Psoas muscle (tissue), 8 donors: ENCODE results near the gene SPATA2L. TPM values are rescaled to one million over a fixed set of nuclear protein-coding genes. Genes with fewer than 3 reads are reported as not detected.

Experiments
- ATAC-seq, 4 donors: fragments of 200-7000 bp; cut with Tn5 transposase; one replicate each; pipeline ENCODE4 v1.9.1; 2020; ENCODE audit warnings: moderate library complexity in 3 of 4, mild to moderate bottlenecking in 2 of 4
- DNase-seq, 2 donors: peaks; one replicate each; pipeline ENCODE4 v3.0.0-alpha.2; 2020
- H3K27ac ChIP-seq: fragments of 200-600 bp; one replicate; pipeline ENCODE4 v1.8.0; 2022
- H3K27me3 ChIP-seq, 3 donors: fragments of 200-600 bp in 1 of 3; one replicate each; pipeline versions ENCODE4 v1.6.1 to v1.8.0; 2013 to 2022; ENCODE audit warnings: low read length in 2 of 3, mild to moderate bottlenecking in 2 of 3, moderate library complexity in 1 of 3; ENCODE audit not compliant: insufficient read depth in 3 of 3
- H3K36me3 ChIP-seq, 2 donors: fragments of 200-600 bp in 1 of 2; one replicate each; pipeline versions ENCODE4 v1.6.1 to v1.8.0; 2013 to 2022; ENCODE audit warnings: low read depth in 1 of 2, mild to moderate bottlenecking in 1 of 2, moderate library complexity in 1 of 2; ENCODE audit not compliant: insufficient read depth in 1 of 2
- H3K4me1 ChIP-seq: fragments of 200-600 bp; one replicate; pipeline ENCODE4 v1.8.0; 2022
- H3K4me3 ChIP-seq: fragments of 200-600 bp; one replicate; pipeline ENCODE4 v1.8.0; 2022; ENCODE audit warnings: mild to moderate bottlenecking
- H3K9me3 ChIP-seq: fragments of 200-600 bp; one replicate; pipeline ENCODE4 v1.8.0; 2022
- CTCF ChIP-seq: fragments of 200-600 bp; IDR thresholded peaks from one replicate; pipeline ENCODE4 v1.8.0; 2022; ENCODE audit warnings: antibody characterized with exemption
- WGBS, 3 donors: extraction: QIAGEN DNeasy Blood & Tissue Kit; methylation state at CpG; one replicate each; pipeline versions ENCODE4 v1.1.6 to v1.1.7; 2013; 5-methylcytosine and 5-hydroxymethylcytosine counted together
- intact Hi-C, 2 donors: fragments of 100-400 bp; cut with DNase I; formaldehyde crosslinking; loops; one replicate each; pipeline versions ENCODE4 v1.11.0 to v1.14.2; 2022
- polyA plus RNA-seq, 3 donors: library from polyadenylated mRNA; stranded (reverse); fragments of 200-250 nt; gene quantifications; one replicate each; pipeline ENCODE4 v1.2.3, GENCODE V29; 2013
- total RNA-seq, 4 donors: library from RNA; stranded (reverse); fragmentation: NEBNext Ultra II Directional in 2 of 4; extraction: Animal tissue kit (Norgen Biotek cat#: 25700) in 2 of 4; gene quantifications; one replicate each; pipeline versions ENCODE4 v1.2.1 to v1.2.4, GENCODE V29; 2021 to 2023
- donor health status: healthy with polysubstance abuse.
- donor health status: DM: no; HTN: no; CAD: no; lungs with moderate emphysema.
- donor health status: Bipolar disorder and iron deficiency.
- donor health status: healthy.
- donor health status: DM: yes; HTN: yes; CAD: no.
- donor health status: DM: no; HTN: no; CAD: no.
- donor health status: DM: no; HTN: no; CAD: no.
- donor health status: DM: yes; HTN: yes; CAD: no.

The SPATA2L gene
- total and polyA plus RNA-seq, 7 donors: 0.56 to 5.9 (median 1.3) TPM

DNA sequence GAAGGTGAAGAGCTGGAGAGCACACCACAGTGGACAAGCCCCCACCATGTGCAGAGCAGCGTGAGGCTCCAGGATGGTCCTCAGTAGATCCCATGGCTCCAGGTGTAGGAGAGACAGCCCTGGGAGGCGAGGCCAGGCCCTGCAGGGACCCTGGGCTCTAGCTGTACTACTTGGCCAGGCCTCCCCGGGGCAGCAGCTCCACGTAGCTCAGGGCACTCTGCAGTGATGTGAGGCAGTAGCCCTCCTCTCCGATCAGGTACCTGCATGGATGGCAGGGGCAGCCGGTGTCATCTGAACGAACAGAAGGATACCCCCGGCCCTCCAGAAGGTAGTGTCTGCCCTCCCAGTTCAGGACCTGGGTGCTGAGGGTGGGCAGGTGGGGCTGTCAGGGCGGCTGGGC, 6.2 kb upstream of the SPATA2L start:
- H3K36me3 ChIP-seq: peaks cover 0 to 7% of the 10 kb centered on the region in 2 donors
- no peaks in the 10 kb centered on the region for H3K9me3 ChIP-seq
- DNase-seq: no peak
- H3K4me3 ChIP-seq: no peak overlapping the region
- TF ChIP-seq CTCF: no peak
- H3K4me1 ChIP-seq: no peaks in the 10 kb centered on the region
- 89 to 92% (median 92%) methylated on average over 9 of the region's 9 CpGs for WGBS, 3 donors
- ATAC-seq: no peak
- H3K27ac ChIP-seq: no peak overlapping the region
- peaks cover 0 to 26% (median 0%) of the 10 kb centered on the region in 3 donors for H3K27me3 ChIP-seq
- intact Hi-C loops: loop anchor here (5.0 to 10.0 kb wide), 3 partner anchors 85 to 157 kb away; no protein-coding TSS in a partner anchor

GRCh38 chr16:89706518-89707260, 5.2 kb upstream of the SPATA2L start:
- Histone ChIP-seq H3K27me3 (peaks cover 0 to 36% (median 0%) of the 10 kb centered on the region in 3 donors), H3K27ac (no peak overlapping the region), H3K4me1 (peaks cover 5% of the 10 kb centered on the region), H3K4me3 (no peak overlapping the region), H3K9me3 (no peaks in the 10 kb centered on the region), H3K36me3 (peaks cover 0 to 7% of the 10 kb centered on the region in 2 donors)
- ATAC-seq (no peak), DNase-seq (peak in 1 of 2 donors; percentile 50)
- 71 to 81% (median 73%) methylated on average over 12 to 14 of the region's 14 CpGs for WGBS, 3 donors
- no peak for TF ChIP-seq CTCF
- intact Hi-C loops: loop anchor here (5.0 to 10.0 kb wide), 3 partner anchors 86 to 158 kb away; no protein-coding TSS in a partner anchor

- WGBS, 3 donors: 57 to 62% (median 58%) methylated on average over 15 of the region's 15 CpGs
- intact Hi-C loops: loop anchor here (5.0 to 10.0 kb wide), 3 partner anchors 87 to 160 kb away; no protein-coding TSS in a partner anchor
Observed at GRCh38 chr16:89705006-89705405, 3.5 kb upstream of the SPATA2L start.

GRCh38 chr16:89704281-89704680, 2.8 kb upstream of the SPATA2L start:
- Histone ChIP-seq H3K9me3 (no peaks in the 10 kb centered on the region), H3K4me1 (peaks cover 20% of the 10 kb centered on the region), H3K36me3 (no peaks in the 10 kb centered on the region), H3K27ac (no peak overlapping the region), H3K4me3 (no peak overlapping the region), H3K27me3 (peaks cover 0 to 44% (median 0%) of the 10 kb centered on the region in 3 donors)
- DNase-seq: no peak
- WGBS, 3 donors: 44 to 49% (median 47%) methylated on average over 13 of the region's 13 CpGs
- no peak for ATAC-seq
- intact Hi-C loops: loop anchor here in 1 of 2 donors (5.0 to 10.0 kb wide), 2 partner anchors 88 to 161 kb away; no protein-coding TSS in a partner anchor
- no peak for TF ChIP-seq CTCF

More at GRCh38 chr16:89705006-89705405, 3.5 kb upstream of the SPATA2L start:
- no peak for ATAC-seq
- no peak overlapping the region for H3K4me3 ChIP-seq
- H3K9me3 ChIP-seq: no peaks in the 10 kb centered on the region
- peaks cover 0 to 44% (median 0%) of the 10 kb centered on the region in 3 donors for H3K27me3 ChIP-seq
- H3K27ac ChIP-seq: no peak overlapping the region
- H3K36me3 ChIP-seq: peaks cover 0 to 2% of the 10 kb centered on the region in 2 donors
- H3K4me1 ChIP-seq: peaks cover 15% of the 10 kb centered on the region
- TF ChIP-seq CTCF: no peak
- no peak for DNase-seq
